ENCODE measurements around the gene MRE11.
A peak's percentile ranks its signal among the peaks of the same experiment; 100 is the strongest.

The MRE11 gene

GRCh38 chr11:94493281-94494125 is at the start of gene MRE11, which contains the start of gene ANKRD49:
Gene MRE11 (minus strand): TSS chr11:94493844. CDS start chr11:94492801, 1,043 bp downstream.
Gene ANKRD49 (plus strand): TSS chr11:94493984. CDS start chr11:94496694, 2,710 bp downstream.
- peak within 1 kb of the TSS; percentile 89 for H3K4me3 ChIP-seq (ENCODE audit: low read length)
- peak within 1 kb of the TSS; percentile 81 for H2AFZ ChIP-seq (ENCODE audit: low read depth, low read length)
- peaks cover 43% of the 10 kb centered on the region for H3K36me3 ChIP-seq (ENCODE audit: insufficient read depth, low read length)
- H3K9me3 ChIP-seq (ENCODE audit: low read length) = no peaks in the 10 kb centered on the region
- peaks cover 13% of the 10 kb centered on the region for H3K4me1 ChIP-seq (ENCODE audit: insufficient read depth, low read length)
- H3K27me3 ChIP-seq (ENCODE audit: insufficient read depth, low read length) = no peaks in the 10 kb centered on the region

DNA sequence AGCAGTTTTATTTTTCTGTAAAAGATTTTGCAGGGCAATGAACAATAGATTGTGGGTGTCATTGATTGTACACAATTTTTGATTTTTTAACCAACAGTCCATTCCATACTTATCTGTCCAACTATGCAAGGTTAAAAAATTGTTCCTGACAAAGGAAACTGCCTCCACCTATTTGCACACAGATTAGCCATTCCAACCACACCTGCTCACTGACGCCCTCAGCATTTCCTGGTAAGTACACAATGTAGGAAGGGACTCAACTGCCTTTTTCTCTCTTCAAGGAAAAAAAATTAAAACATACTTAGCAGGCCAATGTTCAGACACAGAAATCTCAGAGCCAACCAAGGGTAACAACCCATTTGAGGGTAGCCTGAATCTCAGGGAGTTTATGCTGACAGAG is 45.8 kb upstream of the MRE11 start:
- Histone ChIP-seq H3K9me3 (ENCODE audit: low read length) (peaks cover 6% of the 10 kb centered on the region), H3K36me3 (ENCODE audit: insufficient read depth, low read length) (no peaks in the 10 kb centered on the region), H2AFZ (ENCODE audit: low read depth, low read length) (no peak overlapping the region), H3K4me3 (ENCODE audit: low read length) (no peak overlapping the region), H3K27me3 (ENCODE audit: insufficient read depth, low read length) (peaks cover 34% of the 10 kb centered on the region), H3K4me1 (ENCODE audit: insufficient read depth, low read length) (no peaks in the 10 kb centered on the region)

GRCh38 chr11:94537031-94537600 is 43.5 kb upstream of the MRE11 start:
- no peak overlapping the region for H3K4me3 ChIP-seq (ENCODE audit: low read length)
- H3K9me3 ChIP-seq (ENCODE audit: low read length) = no peaks in the 10 kb centered on the region
- peaks cover 18% of the 10 kb centered on the region for H3K27me3 ChIP-seq (ENCODE audit: insufficient read depth, low read length)
- H3K36me3 ChIP-seq (ENCODE audit: insufficient read depth, low read length) = no peaks in the 10 kb centered on the region
- no peaks in the 10 kb centered on the region for H3K4me1 ChIP-seq (ENCODE audit: insufficient read depth, low read length)
- no peak overlapping the region for H2AFZ ChIP-seq (ENCODE audit: low read depth, low read length)

DNA sequence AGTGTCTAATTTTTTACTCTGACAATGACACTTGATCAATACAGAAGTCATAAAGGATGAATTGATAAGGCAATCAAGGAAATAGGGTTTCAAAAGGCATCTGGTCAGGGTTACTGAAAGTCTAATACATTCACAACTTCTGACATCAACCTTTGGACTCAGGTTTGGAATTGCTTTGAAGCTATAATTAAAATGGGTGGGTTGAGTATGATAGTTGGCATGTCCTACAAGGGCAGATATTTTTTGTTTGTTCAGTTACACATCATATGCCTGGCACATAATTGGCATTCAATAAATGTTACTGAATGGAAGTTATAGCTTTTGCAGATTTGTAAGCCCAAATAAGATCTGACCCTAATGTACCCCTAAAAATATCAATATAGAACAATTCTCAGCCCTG is 42.7 kb upstream of the MRE11 start:
- Histone ChIP-seq H3K4me1 (ENCODE audit: insufficient read depth, low read length) (no peaks in the 10 kb centered on the region), H3K27me3 (ENCODE audit: insufficient read depth, low read length) (peaks cover 11% of the 10 kb centered on the region), H3K4me3 (ENCODE audit: low read length) (no peak overlapping the region), H3K9me3 (ENCODE audit: low read length) (no peaks in the 10 kb centered on the region), H2AFZ (ENCODE audit: low read depth, low read length) (no peak overlapping the region), H3K36me3 (ENCODE audit: insufficient read depth, low read length) (no peaks in the 10 kb centered on the region)

DNA sequence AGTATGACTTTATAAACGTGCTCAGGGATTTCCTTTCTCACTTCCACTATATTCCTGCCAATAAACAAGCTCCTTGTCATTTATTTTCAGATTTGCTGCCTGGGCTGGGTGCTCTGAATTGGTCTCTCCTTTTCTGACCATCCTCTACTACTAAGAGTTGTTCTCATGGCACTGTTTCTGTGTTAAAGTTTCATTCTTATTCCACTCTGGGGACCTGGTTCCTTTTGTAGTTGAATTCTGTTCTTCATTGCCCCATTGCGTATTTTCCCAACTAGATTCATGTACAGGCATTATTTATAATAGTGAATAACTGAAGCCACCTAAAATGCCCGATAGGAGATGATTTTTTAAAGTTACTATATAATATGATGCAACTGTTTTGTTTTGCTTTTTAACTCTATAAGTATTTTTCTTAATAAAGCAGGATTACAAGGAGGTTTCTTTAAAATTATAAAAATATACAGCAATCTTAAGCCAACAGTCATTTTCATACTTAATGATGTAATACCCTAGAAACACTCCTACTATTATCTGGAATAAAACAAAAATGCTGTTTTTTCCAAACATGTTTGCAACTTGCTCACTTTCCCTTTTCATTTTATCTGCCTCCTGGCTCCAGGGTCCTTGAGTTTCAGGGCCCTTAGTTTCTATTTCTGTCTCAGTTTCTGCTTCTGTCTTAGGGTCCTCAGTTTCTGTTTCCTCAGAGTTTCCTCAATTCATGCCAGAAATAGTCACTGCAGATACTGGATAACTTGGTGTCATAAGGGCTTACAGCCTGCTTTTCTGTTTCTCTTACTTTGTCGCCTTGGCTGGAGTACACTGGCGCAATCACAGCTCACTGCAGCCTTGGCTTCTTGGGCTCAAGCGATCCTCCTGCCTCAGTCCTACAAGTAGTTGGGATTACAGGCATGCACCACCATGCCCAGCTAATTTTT is 40.3 kb upstream of the MRE11 start:
- H3K4me3 ChIP-seq (ENCODE audit: low read length) = no peak overlapping the region
- H3K9me3 ChIP-seq (ENCODE audit: low read length) = no peaks in the 10 kb centered on the region

DNA sequence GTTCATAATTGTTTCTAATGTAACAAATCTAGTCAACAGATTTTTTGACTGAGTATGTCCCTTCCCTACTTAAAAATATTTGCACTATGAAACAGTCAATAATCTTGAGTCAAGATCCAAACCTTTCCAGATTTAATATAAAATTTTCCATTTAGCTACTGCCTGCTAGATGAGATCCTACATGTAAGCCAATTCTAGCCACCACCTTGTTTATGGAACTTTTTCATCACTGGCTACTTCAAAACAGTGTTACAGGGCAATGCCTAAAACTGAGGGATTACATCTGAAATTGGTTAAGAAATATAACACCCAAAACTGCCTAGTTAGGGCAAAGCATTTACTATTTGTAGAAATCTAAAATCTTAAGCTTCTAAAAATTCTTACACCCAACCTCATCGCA is 39.6 kb upstream of the MRE11 start:
- Histone ChIP-seq H3K36me3 (ENCODE audit: insufficient read depth, low read length) (no peaks in the 10 kb centered on the region), H3K4me3 (ENCODE audit: low read length) (no peak overlapping the region), H2AFZ (ENCODE audit: low read depth, low read length) (no peak overlapping the region), H3K9me3 (ENCODE audit: low read length) (no peaks in the 10 kb centered on the region), H3K27me3 (ENCODE audit: insufficient read depth, low read length) (peaks cover 8% of the 10 kb centered on the region), H3K4me1 (ENCODE audit: insufficient read depth, low read length) (no peaks in the 10 kb centered on the region)

More for the DNA sequence above, 40.3 kb upstream of the MRE11 start:
- no peak overlapping the region for H2AFZ ChIP-seq (ENCODE audit: low read depth, low read length)
- no peaks in the 10 kb centered on the region for H3K4me1 ChIP-seq (ENCODE audit: insufficient read depth, low read length)
- no peaks in the 10 kb centered on the region for H3K36me3 ChIP-seq (ENCODE audit: insufficient read depth, low read length)
- peaks cover 6% of the 10 kb centered on the region for H3K27me3 ChIP-seq (ENCODE audit: insufficient read depth, low read length)

DNA sequence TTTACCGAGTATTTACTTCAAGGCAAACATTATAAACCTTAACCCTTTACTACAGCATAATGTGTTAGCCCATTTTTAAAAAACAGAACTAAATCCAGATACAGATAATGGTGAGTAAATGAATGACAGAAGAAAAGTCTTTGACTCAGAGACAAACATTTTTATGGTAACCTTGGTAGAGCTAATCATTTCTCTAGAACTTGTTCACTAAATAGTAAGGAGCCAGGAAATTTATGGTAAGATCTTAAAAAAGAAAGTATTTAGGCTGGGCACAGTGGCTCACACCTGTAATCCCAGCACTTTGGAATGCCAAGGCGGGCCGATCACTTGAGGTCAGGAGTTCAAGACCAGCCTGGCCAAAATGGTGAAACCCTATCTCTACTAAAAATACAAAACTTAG is 38.6 kb upstream of the MRE11 start:
- Histone ChIP-seq H3K36me3 (ENCODE audit: insufficient read depth, low read length) (no peaks in the 10 kb centered on the region), H3K4me1 (ENCODE audit: insufficient read depth, low read length) (no peaks in the 10 kb centered on the region), H3K4me3 (ENCODE audit: low read length) (no peak overlapping the region), H2AFZ (ENCODE audit: low read depth, low read length) (no peak overlapping the region), H3K9me3 (ENCODE audit: low read length) (no peaks in the 10 kb centered on the region), H3K27me3 (ENCODE audit: insufficient read depth, low read length) (peaks cover 8% of the 10 kb centered on the region)

DNA sequence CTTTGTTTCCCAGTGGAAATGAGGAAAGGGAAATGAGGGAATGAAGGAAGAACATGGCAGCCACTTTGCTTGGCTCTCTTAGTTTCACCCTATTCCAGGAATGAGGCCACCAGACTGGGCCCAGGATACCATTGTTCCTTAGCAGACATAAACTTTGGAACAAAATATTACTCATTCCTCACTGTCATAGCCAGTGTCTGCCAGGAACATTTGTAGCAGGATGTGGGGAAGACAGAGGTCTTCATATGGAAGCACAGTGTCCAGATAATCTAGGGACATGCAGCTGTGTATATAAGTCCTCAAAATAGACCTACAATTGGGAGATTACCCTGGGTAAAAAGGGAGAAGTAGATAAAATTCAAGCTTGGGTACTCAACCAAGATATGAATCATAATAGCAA is 34.9 kb upstream of the MRE11 start:
- H3K9me3 ChIP-seq (ENCODE audit: low read length) = no peaks in the 10 kb centered on the region
- peaks cover 9% of the 10 kb centered on the region for H3K27me3 ChIP-seq (ENCODE audit: insufficient read depth, low read length)
- H3K4me3 ChIP-seq (ENCODE audit: low read length) = no peak overlapping the region
- no peaks in the 10 kb centered on the region for H3K36me3 ChIP-seq (ENCODE audit: insufficient read depth, low read length)
- H3K4me1 ChIP-seq (ENCODE audit: insufficient read depth, low read length) = no peaks in the 10 kb centered on the region
- no peak overlapping the region for H2AFZ ChIP-seq (ENCODE audit: low read depth, low read length)

DNA sequence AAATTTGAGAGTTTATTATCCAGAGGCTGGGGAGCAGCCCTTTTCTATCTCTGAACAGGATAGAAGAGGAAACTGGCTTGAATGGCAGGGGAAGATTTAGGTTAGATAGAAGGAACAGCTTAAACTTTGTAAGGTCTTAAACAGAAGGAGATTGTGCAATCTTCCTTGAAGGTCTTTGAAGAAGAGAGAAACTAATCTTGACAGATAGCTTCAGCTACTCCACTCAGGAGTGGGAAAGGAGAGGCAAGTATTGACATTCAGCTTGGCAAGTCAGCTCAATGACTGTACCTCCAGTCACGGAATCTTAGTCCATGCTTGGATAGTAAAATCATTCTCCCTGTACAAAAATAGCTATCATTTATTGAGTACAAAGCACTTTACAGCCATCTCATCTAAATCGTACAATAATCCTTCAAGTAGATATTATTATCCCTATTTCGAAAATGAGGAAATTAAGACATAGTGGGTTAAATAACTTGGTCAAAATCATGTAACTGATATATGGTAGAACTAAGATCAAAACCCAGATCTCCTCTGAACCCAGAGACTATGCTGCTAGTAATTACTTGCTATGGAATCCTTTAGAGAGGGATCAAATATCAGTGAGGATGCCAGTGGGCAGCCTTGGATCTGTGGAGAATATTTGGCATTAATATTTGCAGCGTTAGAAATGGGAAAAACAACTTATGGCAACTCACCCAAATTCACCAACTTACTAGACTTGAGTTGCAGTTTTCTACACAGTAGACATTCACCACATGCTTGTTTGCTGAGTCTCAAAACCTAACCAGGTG is 33.2 kb upstream of the MRE11 start:
- H3K27me3 ChIP-seq (ENCODE audit: insufficient read depth, low read length) = peaks cover 6% of the 10 kb centered on the region
- no peak overlapping the region for H3K4me3 ChIP-seq (ENCODE audit: low read length)
- H3K4me1 ChIP-seq (ENCODE audit: insufficient read depth, low read length) = no peaks in the 10 kb centered on the region
- H2AFZ ChIP-seq (ENCODE audit: low read depth, low read length) = no peak overlapping the region
- H3K36me3 ChIP-seq (ENCODE audit: insufficient read depth, low read length) = no peaks in the 10 kb centered on the region
- no peaks in the 10 kb centered on the region for H3K9me3 ChIP-seq (ENCODE audit: low read length)

- H2AFZ ChIP-seq (ENCODE audit: low read depth, low read length) = no peak overlapping the region
- H3K4me3 ChIP-seq (ENCODE audit: low read length) = no peak overlapping the region
- no peaks in the 10 kb centered on the region for H3K36me3 ChIP-seq (ENCODE audit: insufficient read depth, low read length)
- peaks cover 6% of the 10 kb centered on the region for H3K27me3 ChIP-seq (ENCODE audit: insufficient read depth, low read length)
- H3K9me3 ChIP-seq (ENCODE audit: low read length) = no peaks in the 10 kb centered on the region
- H3K4me1 ChIP-seq (ENCODE audit: insufficient read depth, low read length) = no peaks in the 10 kb centered on the region
Observed at GRCh38 chr11:94525546-94526324, 32.1 kb upstream of the MRE11 start.

GRCh38 chr11:94524341-94524740 is 30.7 kb upstream of the MRE11 start:
- Histone ChIP-seq H3K9me3 (ENCODE audit: low read length) (no peaks in the 10 kb centered on the region), H3K36me3 (ENCODE audit: insufficient read depth, low read length) (no peaks in the 10 kb centered on the region), H2AFZ (ENCODE audit: low read depth, low read length) (no peak overlapping the region), H3K27me3 (ENCODE audit: insufficient read depth, low read length) (peaks cover 6% of the 10 kb centered on the region), H3K4me1 (ENCODE audit: insufficient read depth, low read length) (no peaks in the 10 kb centered on the region), H3K4me3 (ENCODE audit: low read length) (no peak overlapping the region)

GRCh38 chr11:94521684-94522083 is 28.0 kb upstream of the MRE11 start:
- Histone ChIP-seq H3K36me3 (ENCODE audit: insufficient read depth, low read length) (no peaks in the 10 kb centered on the region), H3K9me3 (ENCODE audit: low read length) (no peaks in the 10 kb centered on the region)

More at GRCh38 chr11:94521684-94522083, 28.0 kb upstream of the MRE11 start:
- Histone ChIP-seq H2AFZ (ENCODE audit: low read depth, low read length) (no peak overlapping the region), H3K4me1 (ENCODE audit: insufficient read depth, low read length) (no peaks in the 10 kb centered on the region), H3K4me3 (ENCODE audit: low read length) (no peak overlapping the region), H3K27me3 (ENCODE audit: insufficient read depth, low read length) (peaks cover 4% of the 10 kb centered on the region)
